GM03348 (cell line): ENCODE measurements around the gene PTPMT1.
"Not testable (repeated sequence)": the region's sequence is repeated elsewhere in the genome, so short reads cannot be mapped to it uniquely, and the experiment has no call there.

Experiments
- DNase-seq: peaks from one replicate; pipeline ENCODE4 v3.0.0; 2012; ENCODE audit warnings: low spot score

The PTPMT1 gene

GRCh38 chr11:47565340-47566148, at the start of gene PTPMT1:
PTPMT1 (plus strand) TSS chr11:47565599; CDS start chr11:47565623, 24 bp downstream.
- DNase-seq, result peak; percentile 90

- no peak for DNase-seq
Observed at GRCh38 chr11:47516155-47516554, 49.2 kb upstream of the PTPMT1 start.

- no peak for DNase-seq
Observed at GRCh38 chr11:47516984-47517853, 48.2 kb upstream of the PTPMT1 start.

GRCh38 chr11:47518212-47518964, 47.0 kb upstream of the PTPMT1 start:
- no peak for DNase-seq

- DNase-seq, result peak; percentile 80
Observed at GRCh38 chr11:47523490-47524225, 41.7 kb upstream of the PTPMT1 start.

- no peak for DNase-seq
Observed at GRCh38 chr11:47524291-47524874, 41.0 kb upstream of the PTPMT1 start.

- not testable (repeated sequence) for DNase-seq
Observed at GRCh38 chr11:47526032-47526431, 39.4 kb upstream of the PTPMT1 start.

- no peak for DNase-seq
Observed at GRCh38 chr11:47527186-47527585, 38.2 kb upstream of the PTPMT1 start.

GRCh38 chr11:47529951-47530350, 35.4 kb upstream of the PTPMT1 start:
- no peak for DNase-seq

GRCh38 chr11:47530721-47531120, 34.7 kb upstream of the PTPMT1 start:
- DNase-seq, result not testable (repeated sequence)

GRCh38 chr11:47531666-47532065, 33.7 kb upstream of the PTPMT1 start:
- no peak for DNase-seq

GRCh38 chr11:47532597-47533213, 32.7 kb upstream of the PTPMT1 start:
- no peak for DNase-seq

- peak; percentile 56 for DNase-seq
Observed at GRCh38 chr11:47533690-47534151, 31.7 kb upstream of the PTPMT1 start.

GRCh38 chr11:47534704-47535251, 30.6 kb upstream of the PTPMT1 start:
- DNase-seq, result no peak

- no peak for DNase-seq
Observed at GRCh38 chr11:47536915-47537314, 28.5 kb upstream of the PTPMT1 start.

GRCh38 chr11:47538741-47539565, 26.4 kb upstream of the PTPMT1 start:
- no peak for DNase-seq

- no peak for DNase-seq
Observed at GRCh38 chr11:47539681-47540039, 25.7 kb upstream of the PTPMT1 start.

- no peak for DNase-seq
Observed at GRCh38 chr11:47541070-47541469, 24.3 kb upstream of the PTPMT1 start.

- DNase-seq, result no peak
Observed at GRCh38 chr11:47545298-47545697, 20.1 kb upstream of the PTPMT1 start.
